DMS114 treated with DMSO at 0.1 percent for 48 hours (cell line): Measurements from ENCODE around the gene ZBTB7C.

ENCODE experiments used
- DNase-seq: peaks from one replicate; lab custom pipeline; 2025; ENCODE audit not compliant: unreplicated experiment; lab: John Stamatoyannopoulos, UW

ZBTB7C gene

DNA sequence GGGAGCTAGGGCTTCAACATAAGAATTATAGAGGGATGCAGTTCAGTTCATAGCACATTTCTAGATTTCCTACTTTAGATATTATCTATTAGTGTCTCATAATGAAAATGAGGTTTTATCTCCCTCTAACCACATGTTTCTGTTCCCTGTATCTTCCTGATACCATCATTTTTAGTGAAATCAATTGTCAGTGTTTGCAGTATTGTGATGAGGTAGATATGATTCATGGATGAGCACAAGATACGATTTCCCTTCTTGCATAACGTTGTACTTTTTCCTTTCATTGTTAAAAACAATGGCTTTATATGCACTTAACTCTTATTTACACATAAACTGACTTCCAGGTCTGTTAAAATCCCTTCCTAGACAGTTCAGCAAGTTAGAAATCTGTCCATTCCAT lies 211.4 kb downstream of the ZBTB7C start:
- no peak for DNase-seq

DNA sequence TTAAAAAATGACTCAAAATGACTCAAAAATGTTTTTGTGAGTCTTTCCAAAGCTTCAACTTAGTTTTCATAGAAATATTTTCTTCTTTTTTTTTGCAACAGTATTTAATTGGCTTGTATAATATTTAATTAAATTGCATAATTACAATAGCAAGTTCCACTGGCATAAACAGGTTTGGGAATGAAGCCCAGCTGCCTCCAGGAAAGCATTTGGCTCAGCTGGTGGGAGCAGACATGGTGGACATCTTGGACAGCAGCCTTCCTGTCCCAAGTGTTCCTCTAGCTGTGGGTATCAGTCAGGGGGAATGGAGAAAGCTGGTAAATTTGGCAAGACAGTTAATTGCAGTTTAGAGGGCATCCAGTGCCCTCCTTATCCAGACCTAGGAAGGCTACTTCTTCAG lies 213.4 kb downstream of the ZBTB7C start:
- DNase-seq = no peak

DNA sequence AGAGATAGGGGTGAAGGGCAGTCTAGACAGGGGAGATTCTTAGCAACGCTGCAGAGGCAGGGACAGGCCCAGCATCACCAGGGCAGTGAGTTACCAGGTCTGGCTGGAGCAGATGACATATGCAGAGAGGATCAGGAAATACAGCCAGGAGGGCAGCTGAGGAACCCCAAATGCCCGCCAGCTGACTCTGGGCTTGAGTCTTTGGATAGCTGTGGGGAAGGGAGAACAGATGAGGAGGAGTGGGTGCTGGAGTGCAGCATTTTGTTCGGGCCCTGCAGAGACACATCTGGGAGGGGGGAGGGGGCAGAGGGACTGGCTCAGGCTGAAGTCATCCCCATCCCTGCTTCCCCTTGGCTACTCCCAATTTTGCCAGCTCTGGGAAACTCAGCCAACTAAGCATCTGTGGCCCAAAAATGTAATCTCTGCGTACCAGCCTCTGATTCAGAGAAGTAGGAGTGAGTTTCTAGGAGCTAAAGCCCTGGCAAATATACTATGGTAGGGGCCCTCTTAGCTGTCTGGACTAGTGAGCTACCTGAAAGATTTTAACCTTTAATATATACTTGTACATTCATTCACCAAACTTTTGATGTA lies 214.5 kb downstream of the ZBTB7C start:
- DNase-seq = no peak

DNA sequence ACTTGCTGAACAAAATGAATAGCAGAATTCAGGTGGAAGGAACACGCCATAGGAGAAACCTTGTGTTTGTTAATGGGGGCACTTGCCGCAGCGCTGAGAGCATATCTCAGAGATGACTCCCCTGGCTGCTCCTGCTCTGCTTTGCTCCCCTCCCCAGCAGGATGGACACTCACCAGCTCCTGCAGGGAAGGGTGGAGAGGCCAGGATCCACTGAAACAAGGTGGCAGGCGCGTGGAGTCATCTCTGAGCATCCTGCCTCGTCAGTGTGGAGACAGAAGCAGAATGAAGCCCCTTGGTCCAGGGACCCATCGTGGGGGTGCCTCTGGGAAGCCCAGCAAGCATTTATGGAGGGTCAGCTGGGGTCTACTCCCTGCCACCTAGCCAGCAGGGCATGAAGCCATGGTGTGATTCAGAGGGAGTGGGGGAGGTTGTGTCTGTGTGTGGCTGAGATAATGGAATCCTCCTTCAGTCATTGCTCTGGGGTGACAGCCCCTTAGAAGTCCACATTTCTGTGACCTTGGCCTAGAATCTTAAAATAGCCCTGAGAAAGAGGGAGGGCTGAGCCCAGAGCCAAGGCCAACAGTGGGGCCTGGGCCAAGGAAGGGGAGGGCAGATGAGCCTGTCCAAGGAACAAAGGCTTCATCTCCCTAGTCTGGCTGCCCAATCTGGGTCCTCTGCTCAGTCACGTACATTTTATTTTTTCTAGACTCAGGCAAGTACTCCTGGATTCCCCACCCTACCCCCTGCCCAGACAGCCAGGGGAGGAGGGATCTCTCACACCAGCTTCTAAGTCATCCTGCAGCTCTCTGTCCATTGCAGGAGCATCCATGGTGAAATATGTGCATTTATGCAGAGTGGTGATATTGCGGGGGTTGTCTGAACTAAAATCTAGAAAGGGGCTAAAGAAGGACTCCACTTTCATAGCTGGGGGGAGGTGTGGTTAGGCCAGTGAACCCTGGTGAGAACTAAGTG lies 215.4 kb downstream of the ZBTB7C start:
- DNase-seq = no peak

DNA sequence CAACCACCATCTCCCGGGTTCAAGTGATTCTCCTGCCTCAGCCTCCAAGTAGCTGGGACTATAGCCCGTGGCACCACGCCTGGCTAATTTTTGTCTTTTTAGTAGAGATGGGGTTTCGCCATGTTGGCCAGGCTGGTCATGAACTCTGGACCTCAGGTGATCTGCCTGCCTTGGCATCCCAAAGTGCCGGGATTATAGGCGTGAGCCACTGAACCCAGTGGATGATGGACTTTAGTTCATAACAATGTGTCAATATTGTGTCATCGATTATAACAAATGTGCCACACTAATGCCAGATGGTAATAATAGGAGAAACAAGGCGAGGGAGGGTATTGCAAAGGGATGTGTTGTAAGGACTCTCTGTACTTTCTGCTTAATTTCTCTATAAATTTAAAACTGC lies 216.6 kb downstream of the ZBTB7C start:
- no peak for DNase-seq

DNA sequence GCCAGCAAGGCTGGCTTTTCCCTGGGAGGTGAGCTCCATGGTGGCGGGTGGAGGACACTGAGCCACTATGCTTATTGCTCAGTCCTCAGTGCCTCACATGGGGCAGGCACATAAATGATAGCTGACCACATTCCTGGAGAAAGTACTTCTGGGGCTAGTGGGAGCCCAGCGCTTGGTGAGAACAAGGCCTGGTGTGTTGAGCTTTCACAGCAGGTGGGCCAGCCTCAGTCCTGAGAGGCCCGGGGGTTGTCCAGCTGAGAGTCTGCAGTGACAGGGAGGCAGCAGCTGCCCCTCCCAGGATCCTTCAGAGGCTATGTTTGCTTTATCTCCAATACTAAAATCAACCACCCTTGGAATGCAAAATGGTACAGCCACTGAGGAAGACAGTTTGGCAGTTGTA lies 217.7 kb downstream of the ZBTB7C start:
- no peak for DNase-seq

DNA sequence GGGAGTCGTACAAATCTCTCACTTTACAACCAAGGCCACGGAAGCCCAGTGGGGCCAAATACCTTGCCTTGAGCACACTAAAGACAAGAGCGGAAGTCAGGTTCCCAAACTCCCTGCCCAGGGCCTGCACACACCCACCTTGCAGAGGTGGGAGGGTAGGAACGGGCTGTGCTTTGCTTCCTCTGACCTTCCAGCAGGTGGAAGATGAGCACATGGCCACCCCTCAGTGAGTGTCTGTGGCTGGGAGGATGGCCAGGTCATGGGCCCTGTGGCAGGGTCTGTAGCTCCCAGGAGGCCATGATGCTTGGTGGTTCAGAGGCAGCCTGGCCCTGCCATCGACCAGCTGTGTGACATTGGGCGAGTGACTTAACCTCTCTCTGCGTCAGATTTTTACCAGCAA lies 218.2 kb downstream of the ZBTB7C start:
- no peak for DNase-seq

DNA sequence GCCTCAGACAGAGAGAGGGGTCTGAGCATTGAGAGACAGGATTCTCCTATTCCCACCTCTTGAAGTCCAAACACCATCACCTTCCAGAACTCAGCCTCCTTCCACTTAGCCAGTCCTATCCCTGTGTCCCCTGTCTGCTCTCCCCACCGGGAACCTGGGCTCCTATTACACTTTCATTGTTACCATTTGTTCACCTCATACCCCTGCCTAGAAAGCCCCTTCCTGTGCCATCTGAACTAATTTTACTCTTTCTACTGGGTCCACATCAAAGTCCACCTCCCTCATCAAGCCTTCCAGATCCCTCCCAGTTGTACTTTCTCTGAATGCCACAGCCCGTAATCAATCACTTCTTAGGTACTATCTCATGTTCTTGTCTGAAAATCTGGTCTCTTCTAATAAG lies 220.6 kb downstream of the ZBTB7C start:
- no peak for DNase-seq

DNA sequence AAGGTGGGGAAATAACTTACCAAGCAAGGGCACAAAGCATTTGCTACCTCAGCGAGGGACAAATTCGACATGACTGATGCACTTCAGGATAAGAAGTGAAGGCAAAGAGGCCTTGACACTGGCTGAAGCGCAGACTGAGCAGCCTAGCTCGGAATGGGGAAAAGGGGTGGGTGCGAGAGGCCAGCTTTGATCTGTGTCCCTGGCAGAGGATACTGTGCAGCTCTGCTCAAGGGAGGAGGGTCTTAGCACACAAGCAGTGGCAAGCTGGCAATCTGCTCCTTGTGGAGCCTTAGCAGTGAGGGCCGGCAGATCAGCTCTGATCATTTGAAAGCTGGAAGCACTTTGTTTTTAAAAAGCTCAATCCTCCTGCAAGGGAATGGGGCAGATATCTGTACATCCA lies 222.3 kb downstream of the ZBTB7C start:
- no peak for DNase-seq

DNA sequence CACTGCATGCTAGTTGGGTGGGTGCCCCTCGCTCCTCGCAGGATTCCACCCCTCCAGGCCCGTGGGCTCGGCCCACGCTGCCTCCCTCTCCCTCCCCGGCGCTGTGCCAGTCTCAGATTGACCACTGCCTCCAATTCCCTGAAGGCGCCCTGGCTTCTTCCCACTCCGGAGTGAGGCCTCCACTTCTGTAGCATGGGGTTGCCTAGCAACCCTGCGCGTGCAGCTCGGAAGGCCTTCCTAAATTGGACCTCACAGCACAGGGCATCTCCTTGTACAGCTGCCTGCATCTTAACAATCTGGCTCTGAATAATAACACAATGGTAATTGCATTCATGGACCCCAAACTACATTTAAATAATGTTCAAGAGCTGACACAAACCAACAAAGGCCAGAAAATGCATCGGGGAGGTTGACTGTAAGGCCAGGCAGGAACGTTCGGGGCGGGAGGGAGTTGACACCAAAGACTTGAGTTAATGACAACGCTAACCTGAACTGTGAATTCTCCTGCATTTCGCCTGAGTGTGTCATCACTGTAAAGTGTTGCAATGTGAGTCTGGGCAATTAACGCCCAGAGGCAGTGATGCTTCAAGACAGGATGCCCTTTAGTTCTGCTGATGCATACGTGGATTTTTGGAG lies 222.9 kb downstream of the ZBTB7C start:
- no peak for DNase-seq

DNA sequence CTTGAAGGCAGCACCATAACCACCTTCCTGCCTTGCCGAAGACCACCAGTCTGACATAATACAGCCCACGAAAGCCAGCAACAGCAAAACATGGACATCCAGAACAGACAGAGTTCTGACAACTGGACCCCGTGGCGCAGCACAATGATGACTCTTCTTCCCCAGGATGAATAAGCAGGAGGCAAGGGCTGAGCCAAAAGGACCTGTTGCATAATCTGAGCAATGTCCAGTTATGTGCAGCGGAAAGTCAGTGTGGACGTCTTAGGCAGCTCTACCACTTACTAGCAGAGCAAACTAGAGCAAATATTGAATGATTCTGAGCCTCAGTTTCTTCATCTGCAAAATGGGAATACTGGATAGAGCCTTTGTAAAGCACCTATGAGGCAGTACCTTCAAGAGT lies 225.1 kb downstream of the ZBTB7C start:
- no peak for DNase-seq

DNA sequence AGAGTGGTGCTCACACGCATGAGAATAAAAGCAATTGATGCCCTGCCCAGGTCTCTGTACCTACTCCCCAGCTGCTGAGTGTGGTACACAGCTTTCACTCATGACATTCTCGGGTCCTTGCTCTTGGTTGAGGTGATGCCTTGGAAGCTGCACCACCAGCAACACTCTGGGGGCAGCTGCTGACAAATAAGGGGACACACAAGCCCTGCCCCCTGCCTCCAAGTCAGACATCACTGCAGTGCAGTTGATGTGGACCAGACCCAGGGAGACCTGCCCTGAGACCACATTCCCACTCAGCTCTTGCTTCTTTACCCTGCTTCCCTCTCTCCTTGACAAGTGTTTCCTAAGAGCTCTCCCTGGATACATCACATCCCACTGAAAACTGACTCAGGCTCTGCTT lies 225.6 kb downstream of the ZBTB7C start:
- no peak for DNase-seq

DNA sequence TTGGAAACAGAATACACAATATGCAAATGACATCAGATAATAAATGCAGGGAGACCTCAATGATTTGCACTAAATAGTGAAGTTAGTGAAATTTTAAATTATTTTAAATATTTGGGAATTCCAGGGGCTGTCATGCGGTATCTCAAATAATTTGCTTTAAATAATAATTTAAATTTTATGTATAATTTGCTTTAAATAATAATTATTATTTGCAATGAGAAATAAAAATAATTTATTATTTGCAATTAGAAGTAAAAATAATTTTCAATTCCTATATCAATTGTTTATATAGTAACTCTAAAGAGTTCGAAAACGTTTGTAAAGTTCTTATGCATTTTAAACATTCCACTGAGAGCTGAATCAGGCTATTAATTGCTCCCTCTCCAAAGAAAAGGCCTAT lies 226.4 kb downstream of the ZBTB7C start:
- DNase-seq = no peak

DNA sequence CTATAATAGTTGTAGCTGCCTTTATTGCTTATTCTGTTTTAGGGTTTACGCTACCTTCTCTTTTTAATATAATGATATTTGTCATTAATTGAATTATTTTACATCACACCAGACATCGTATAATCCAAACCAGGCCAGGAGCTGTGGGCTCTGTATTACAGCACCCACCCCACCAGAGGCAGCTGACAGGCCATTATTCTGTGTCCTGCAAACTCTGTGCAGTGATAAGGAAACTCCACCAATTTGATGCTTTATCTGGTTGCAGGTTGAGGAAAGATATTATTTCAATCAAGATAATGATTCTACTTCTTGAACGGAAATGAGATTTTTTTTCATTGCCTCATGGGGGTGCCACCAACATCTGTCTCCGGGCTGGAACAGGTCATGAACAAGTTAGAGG lies 227.3 kb downstream of the ZBTB7C start:
- no peak for DNase-seq

DNA sequence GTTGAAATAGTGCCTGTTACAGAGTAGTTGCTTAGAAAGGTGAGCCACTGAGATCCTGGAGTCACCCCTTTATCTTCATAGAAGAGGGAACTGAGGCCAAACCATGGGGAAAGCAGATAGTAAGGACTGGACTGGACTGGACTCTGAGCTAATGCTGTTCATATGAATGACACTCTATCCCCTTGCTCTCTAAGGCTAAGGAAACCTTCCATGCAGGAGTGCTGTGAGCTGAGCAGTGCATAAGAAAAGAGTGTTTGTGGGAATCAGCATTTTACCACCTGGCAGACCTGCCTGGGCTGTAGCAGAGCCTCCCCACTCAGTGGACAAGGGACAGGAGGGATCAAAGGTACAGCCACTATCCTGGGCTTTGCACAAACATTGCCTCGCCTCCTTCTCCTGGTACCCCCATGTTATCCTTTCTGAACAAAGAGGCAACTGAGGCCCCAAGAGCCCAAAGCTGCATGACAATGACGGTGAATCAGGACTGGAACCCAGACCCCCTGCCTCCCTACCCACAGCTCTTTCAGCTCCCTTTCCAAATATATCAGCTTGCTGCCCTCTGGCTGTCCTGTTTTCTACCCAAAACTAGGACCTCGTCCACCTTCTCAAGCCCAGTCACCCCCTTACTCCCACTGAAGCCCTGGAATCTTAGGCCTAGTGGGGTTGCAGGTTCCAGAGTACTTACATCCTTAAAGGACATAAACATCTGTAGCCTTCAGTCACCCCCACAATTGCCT lies 227.9 kb downstream of the ZBTB7C start:
- no peak for DNase-seq

DNA sequence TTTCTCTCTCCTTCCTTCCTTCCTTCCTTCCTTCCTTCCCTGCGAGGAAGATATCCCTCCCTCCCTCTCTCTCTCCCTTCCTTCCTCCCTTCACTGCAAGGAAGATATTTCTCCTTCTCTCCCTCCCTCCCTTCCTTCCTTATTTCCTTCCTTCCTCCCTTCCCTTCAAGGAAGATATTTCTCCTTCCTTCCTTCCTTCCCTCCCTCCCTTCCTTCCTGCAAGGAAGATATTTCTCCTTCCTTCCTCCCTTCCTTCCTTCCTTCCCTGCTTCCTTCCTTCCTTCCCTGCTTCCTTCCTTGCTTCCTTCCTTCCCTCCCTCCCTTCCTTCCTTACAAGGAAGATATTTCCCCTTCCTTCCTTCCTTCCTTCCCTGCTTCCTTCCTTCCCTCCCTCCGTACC lies 229.5 kb downstream of the ZBTB7C start:
- no peak for DNase-seq

DNA sequence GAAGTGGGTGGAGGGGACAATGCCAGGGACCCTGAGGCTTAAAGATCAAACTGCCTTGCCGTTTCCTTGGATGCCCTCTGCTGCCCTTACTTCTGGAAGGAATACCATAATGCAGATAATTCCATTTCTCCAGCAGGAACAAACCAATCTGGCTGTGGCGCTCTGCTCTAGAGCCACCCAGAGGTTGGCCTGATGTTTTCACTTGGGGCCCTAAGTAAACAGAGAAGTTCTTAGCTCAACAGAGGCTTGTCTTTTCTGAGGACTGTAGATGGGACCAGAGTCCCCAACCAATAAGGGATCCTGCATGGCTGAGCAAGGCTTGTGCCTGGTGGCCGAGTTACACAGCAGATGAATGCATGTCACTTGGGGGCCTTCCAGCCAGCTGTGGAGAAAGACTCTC lies 230.2 kb downstream of the ZBTB7C start:
- no peak for DNase-seq

DNA sequence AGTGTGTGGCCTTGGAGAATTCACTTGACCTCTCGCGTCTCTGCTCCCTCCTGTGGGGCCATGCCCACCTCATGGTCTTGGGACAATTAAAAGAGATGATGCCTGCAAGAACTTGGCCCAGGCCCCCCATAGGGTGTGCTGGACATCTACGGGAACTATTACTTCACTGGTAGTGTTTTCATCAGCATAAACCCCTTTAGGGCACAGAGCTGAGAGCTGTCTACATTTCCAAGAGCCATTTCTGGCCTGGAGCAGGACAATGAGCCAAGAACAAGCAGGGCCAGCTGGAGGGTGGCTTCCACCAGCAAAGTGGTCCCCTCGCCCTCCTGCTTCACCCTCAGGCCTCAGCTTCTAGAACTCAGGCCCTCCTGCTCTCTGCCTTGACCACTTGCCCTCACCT lies 232.3 kb downstream of the ZBTB7C start:
- no peak for DNase-seq

DNA sequence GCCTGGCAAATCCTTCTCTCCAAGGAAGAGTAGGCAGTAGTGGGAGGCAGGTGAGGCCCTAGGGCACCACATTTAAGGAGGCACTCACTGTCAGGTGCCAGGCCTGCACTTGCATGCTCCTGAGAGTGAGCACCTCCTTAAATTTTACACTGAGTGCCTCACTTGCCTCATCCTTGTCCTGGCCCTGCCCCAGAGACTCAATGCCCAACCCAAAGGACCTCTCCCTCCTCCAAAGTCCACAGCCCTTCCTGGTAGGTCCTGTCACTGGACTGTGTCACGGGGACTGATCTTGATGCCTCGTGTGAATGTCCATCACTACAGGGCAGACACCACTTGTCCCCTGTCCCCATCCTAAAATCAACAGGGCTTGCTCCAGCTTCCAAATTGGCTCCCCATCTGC lies 235.6 kb downstream of the ZBTB7C start:
- no peak for DNase-seq

DNA sequence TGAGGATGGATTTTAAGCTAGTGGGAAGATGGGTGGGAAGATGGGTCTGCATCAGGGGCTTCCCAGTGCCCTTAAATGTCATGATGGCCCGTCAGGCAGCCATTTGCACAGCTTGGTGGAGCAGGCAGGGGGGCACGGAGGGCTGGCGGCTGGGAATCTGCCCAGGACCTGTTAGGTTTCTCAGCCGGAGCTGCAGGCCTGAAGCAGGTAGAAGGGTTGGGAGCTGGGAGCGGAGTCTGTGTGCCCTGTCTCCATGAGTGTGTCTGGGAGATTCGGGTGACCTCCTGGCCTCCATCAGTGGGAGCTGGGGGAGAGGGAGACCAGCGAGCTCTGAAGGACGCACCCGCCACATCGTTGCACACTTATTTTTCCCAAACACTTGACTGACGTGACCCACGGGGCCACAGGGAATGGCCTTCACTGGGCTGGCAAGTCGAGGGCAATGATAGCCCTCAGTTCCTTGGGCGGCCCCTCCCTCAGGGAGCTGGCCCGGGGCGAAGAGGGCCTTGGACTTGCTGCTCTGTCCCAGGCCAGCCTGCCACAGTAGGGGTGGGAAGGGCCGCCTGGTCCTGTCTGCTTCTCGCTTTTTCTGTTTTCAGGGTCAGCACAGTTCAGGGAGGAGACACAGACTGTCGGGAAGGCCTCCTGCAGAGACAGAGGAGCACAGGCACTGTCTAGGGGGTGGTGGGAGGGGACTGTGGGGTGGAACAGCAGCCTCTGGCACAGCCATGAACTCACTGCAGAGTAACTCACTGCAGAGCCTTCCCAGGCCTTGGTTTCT lies 236.8 kb downstream of the ZBTB7C start:
- DNase-seq = no peak
